ENCODE data around the gene KIF2C. TPM values are rescaled to one million over a fixed set of nuclear protein-coding genes. Genes with fewer than 3 reads are reported as not detected.
A peak's percentile ranks its signal among the peaks of the same experiment; 100 is the strongest.

The KIF2C gene
- total and polyA plus RNA-seq, 9 of the 15 experiments (the other 6 are each of a cell fraction or from before 2014, with no cell fraction given): 84.9 to 226 (median 169) TPM

DNA sequence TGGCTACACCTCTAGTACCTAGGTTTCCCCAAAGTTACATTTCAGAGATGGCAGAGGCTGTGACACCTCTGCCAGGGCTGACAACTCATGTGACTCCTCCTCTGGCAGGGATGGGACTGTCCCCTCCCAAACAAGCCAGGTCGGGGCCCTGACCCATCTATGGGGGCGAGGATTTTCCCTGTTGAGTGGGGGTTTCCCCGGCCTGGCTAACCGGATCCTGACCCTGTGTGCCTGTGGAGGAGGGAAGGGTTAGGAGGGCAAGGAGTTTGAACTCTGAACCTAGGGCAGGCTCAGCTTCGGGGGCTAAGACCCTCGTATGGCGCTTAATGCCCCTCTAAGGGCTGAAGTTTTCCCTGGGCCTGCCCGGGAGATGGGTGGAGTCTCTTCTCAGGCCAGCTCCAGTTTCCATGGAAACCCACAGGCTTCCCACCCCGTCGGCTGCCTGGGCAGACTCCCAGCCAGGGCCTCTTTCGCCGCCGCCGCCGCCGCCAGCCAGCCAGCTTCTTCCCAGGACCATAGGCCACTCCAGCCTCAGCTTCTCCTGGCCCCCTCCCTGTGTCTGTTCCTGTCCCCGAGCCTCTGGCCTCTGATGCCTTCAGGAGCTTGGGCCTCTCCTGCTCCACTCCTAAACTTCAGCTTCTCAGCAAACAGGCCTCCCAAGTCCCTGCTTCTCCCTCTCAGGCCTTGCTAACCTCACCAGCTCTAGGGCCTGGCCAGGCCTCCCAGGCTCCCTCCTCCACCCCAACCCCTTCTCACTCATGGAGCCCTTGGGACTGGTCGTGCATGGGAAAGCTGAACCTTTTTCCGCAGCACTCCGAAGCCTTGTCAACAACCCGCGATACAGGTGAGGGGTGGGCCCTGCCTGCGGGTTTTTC lies 68.7 kb downstream of the KIF2C start, which contains the start of gene BTBD19 (continued):
- TF ChIP-seq OTX1 (CRISPR knock-in tag; IDR thresholded peaks at IDR 0.05): no peak; the same call in none of the 2 replicates
- TF ChIP-seq SAFB (IDR thresholded peaks at IDR 0.05; ENCODE audit: borderline replicate concordance, low read depth, low read length): no peak
- no peak for TF ChIP-seq ZNF41 (CRISPR knock-in tag; conservative IDR thresholded peaks at IDR 0.05)
- TF ChIP-seq CUX1 (CRISPR knock-in tag; IDR thresholded peaks at IDR 0.05): no peak
- peak in 1 of 2 experiments; percentile 31 for TF ChIP-seq E2F6 (IDR thresholded peaks at IDR 0.05; ENCODE audit: borderline replicate concordance in 1 of 2, extremely low read depth in 1 of 2, insufficient read depth in 1 of 2, insufficient read length in 1 of 2, low read depth in 1 of 2, low read length in 1 of 2, poor library complexity in 1 of 2, severe bottlenecking in 1 of 2)
- TF ChIP-seq ZNF57 (CRISPR knock-in tag; IDR thresholded peaks at IDR 0.05): peak; percentile 35; the same call in 1 of the 2 replicates
- TF ChIP-seq ZNF445 (CRISPR knock-in tag; IDR thresholded peaks at IDR 0.05; ENCODE audit: low read depth): peak; percentile 83
- peak; percentile 49 for TF ChIP-seq RBBP5 (IDR thresholded peaks at IDR 0.05; ENCODE audit: borderline replicate concordance, insufficient read depth, low read length, poor library complexity, severe bottlenecking)
- TF ChIP-seq, protein P1, sequence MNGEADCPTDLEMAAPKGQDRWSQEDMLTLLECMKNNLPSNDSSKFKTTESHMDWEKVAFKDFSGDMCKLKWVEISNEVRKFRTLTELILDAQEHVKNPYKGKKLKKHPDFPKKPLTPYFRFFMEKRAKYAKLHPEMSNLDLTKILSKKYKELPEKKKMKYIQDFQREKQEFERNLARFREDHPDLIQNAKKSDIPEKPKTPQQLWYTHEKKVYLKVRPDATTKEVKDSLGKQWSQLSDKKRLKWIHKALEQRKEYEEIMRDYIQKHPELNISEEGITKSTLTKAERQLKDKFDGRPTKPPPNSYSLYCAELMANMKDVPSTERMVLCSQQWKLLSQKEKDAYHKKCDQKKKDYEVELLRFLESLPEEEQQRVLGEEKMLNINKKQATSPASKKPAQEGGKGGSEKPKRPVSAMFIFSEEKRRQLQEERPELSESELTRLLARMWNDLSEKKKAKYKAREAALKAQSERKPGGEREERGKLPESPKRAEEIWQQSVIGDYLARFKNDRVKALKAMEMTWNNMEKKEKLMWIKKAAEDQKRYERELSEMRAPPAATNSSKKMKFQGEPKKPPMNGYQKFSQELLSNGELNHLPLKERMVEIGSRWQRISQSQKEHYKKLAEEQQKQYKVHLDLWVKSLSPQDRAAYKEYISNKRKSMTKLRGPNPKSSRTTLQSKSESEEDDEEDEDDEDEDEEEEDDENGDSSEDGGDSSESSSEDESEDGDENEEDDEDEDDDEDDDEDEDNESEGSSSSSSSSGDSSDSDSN (IDR thresholded peaks at IDR 0.05; ENCODE audit: borderline replicate concordance in 1 of 2, low read depth in 2 of 2, low read length in 2 of 2): 0 out of 4 replicates have a peak, but pooled peaks of 1 of the 2 experiments have one; percentile 46
- TF ChIP-seq ELF4 (CRISPR knock-in tag; IDR thresholded peaks at IDR 0.05): 0 out of 2 replicates have a peak, but pooled peaks have one; percentile 16
- no peak for TF ChIP-seq PURB (CRISPR knock-in tag; IDR thresholded peaks at IDR 0.05; ENCODE audit: low read depth)

Measured in K562 (cell line).